Chondrocyte (in vitro differentiated cells): ENCODE results near the gene ITIH6. TPM values are rescaled to one million over a fixed set of nuclear protein-coding genes. Genes with fewer than 3 reads are reported as not detected.
"Not testable (repeated sequence)": the region's sequence is repeated elsewhere in the genome, so short reads cannot be mapped to it uniquely, and the experiment has no call there.

Experiments
- DNase-seq: peaks from one replicate; pipeline ENCODE4 v3.0.0; 2021; ENCODE audit warnings: mixed read lengths, low spot score
- H3K27ac Mint-ChIP-seq: one replicate; pipeline ENCODE4 v1.8.0; 2021; ENCODE audit warnings: mild to moderate bottlenecking, moderate library complexity, mixed read lengths; ENCODE audit not compliant: unreplicated experiment
- H3K27me3 Mint-ChIP-seq: 2 replicates; pipeline ENCODE4 v1.8.0; 2021; ENCODE audit warnings: low read depth, mixed read lengths
- H3K36me3 Mint-ChIP-seq: 2 replicates; pipeline ENCODE4 v1.8.0; 2021; ENCODE audit warnings: low read depth, mixed read lengths
- H3K4me1 Mint-ChIP-seq: 2 replicates; pipeline ENCODE4 v1.8.0; 2021; ENCODE audit warnings: low read depth, mild to moderate bottlenecking, mixed read lengths
- H3K4me3 Mint-ChIP-seq: one replicate; pipeline ENCODE4 v1.8.0; 2021; ENCODE audit warnings: mild to moderate bottlenecking, moderate library complexity, mixed read lengths; ENCODE audit not compliant: unreplicated experiment
- H3K9me3 Mint-ChIP-seq: 2 replicates; pipeline ENCODE4 v1.8.0; 2021; ENCODE audit warnings: low read depth, mixed read lengths
- CTCF ChIP-seq: fragments of 200-600 bp; sonication (generic); IDR thresholded peaks from 2 replicates; pipeline ENCODE4 v1.5.0; 2021; ENCODE audit warnings: antibody characterized with exemption, mild to moderate bottlenecking, moderate library complexity
- long read RNA-seq: library from polyadenylated mRNA; stranded (forward); transcript quantifications from one replicate; pipeline ENCODE4 v2.0.0, GENCODE V29; 2021
- total RNA-seq: library from RNA; stranded (reverse); gene quantifications from 3 replicates; pipeline ENCODE4 v1.2.1, GENCODE V29; 2021

Gene ITIH6
- 0.08 to 0.15 TPM in 2 of 3 replicates, not detected in the other for total RNA-seq
- long read RNA-seq, full-length matches to known transcripts = 1 of 1 reads
- long read RNA-seq, partial matches to known transcripts = 0 of 1 reads
- long read RNA-seq, other reads (novel, unspliced or antisense) = 0 of 1 reads

GRCh38 chrX:54798137-54798536 lies at the start of gene ITIH6:
TSS of gene ITIH6 (minus strand) at chrX:54798255. CDS start at chrX:54798210, 45 bp downstream.
- DNase-seq = no peak
- Mint-ChIP-seq H3K4me3 (no peak within 1 kb of the TSS), H3K27ac (no peak within 1 kb of the TSS), H3K9me3 (peaks cover 18% of the 10 kb centered on the region), H3K4me1 (peaks cover 18% of the 10 kb centered on the region), H3K27me3 (no peaks in the 10 kb centered on the region), H3K36me3 (no peaks in the 10 kb centered on the region)
- no peak for TF ChIP-seq CTCF

DNA sequence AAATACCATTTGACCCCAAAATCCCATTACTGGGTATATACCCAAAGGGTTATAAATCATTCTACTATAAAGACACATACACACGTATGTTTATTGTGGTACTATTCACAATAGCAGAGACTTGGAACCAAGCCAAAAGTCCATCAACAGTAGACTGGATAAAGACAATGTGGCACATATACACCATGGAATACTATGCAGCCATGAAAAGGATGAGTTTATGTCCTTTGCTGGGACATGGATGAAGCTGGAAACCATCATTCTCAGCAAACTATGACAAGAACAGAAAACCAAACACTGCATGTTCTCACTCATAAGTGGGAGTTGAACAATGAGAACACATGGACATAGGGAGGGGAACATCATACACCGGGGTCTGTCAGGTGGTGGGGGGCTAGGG lies 49.6 kb upstream of the ITIH6 start:
- peaks cover 18% of the 10 kb centered on the region for H3K9me3 Mint-ChIP-seq
- H3K27me3 Mint-ChIP-seq, H3K27ac Mint-ChIP-seq, H3K36me3 Mint-ChIP-seq, H3K4me3 Mint-ChIP-seq, H3K4me1 Mint-ChIP-seq, DNase-seq: not testable (repeated sequence)

GRCh38 chrX:54843050-54843449 lies 45.0 kb upstream of the ITIH6 start:
- Mint-ChIP-seq H3K4me3 (no peak overlapping the region), H3K27ac (no peak overlapping the region), H3K36me3 (no peaks in the 10 kb centered on the region), H3K27me3 (no peaks in the 10 kb centered on the region), H3K4me1 (peaks cover 19% of the 10 kb centered on the region), H3K9me3 (peaks cover 19% of the 10 kb centered on the region)
- DNase-seq = no peak
- TF ChIP-seq CTCF = no peak

DNA sequence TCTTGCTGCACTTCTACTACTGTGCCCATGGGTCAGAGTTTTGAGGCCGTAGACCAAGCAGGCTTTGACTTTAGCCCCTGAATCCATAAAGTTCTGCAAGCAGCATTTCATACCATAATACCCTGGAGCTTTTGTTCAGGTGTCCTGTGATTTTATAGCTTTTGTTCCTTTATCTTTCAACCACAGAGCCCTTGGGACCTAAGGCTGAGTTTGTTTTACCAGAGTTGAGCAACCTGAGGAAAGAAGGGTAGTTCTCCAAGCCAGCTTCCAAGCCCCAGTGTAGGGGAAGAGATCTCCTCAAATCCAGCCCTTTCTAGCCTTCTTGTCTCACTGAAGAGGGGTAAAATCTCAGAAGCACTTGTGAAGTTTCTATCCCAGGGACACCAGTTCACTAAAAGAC lies 44.6 kb upstream of the ITIH6 start:
- Mint-ChIP-seq H3K27ac (no peak overlapping the region), H3K9me3 (peaks cover 23% of the 10 kb centered on the region), H3K4me1 (peaks cover 23% of the 10 kb centered on the region), H3K36me3 (no peaks in the 10 kb centered on the region), H3K27me3 (no peaks in the 10 kb centered on the region), H3K4me3 (no peak overlapping the region)
- no peak for DNase-seq
- no peak for TF ChIP-seq CTCF

DNA sequence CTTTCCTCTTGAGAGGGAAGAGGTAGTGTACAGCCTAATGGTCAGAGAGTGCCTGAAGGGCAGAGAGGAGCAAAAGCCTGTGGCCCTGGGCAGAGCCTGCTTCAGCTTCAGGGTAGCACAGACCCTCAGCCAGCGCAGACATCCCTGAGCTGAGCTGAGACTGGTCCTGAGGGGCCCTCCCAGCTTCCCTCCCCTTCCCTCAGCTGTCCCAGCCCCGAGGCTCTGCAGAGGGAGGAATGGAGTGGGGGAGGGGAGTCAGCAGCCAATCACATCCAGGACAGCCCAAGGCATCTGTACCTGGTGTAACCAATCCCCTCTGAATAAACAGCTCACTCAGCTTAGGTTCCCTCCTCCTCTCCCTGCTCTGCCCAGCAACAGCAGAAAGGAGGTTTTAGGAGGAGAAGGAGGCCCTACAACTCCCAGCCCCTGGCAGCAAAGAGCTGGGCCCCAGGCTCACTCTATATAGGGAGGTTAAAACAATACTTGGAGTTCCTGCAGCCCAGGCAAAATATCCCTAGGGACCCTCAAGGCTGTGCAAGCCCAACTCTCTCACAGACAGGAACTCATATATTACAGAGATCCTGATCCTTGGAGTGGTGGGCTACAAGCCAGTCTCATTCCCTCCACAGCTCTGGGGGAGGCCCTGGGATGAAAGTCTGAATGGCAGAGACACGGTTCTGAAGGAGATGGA lies 43.3 kb upstream of the ITIH6 start:
- peaks cover 25% of the 10 kb centered on the region for H3K9me3 Mint-ChIP-seq
- H3K36me3 Mint-ChIP-seq, H3K4me3 Mint-ChIP-seq, DNase-seq, H3K27me3 Mint-ChIP-seq: not testable (repeated sequence)
- peaks cover 27% of the 10 kb centered on the region for H3K4me1 Mint-ChIP-seq
- peak overlapping the region; percentile 77 for H3K27ac Mint-ChIP-seq

DNA sequence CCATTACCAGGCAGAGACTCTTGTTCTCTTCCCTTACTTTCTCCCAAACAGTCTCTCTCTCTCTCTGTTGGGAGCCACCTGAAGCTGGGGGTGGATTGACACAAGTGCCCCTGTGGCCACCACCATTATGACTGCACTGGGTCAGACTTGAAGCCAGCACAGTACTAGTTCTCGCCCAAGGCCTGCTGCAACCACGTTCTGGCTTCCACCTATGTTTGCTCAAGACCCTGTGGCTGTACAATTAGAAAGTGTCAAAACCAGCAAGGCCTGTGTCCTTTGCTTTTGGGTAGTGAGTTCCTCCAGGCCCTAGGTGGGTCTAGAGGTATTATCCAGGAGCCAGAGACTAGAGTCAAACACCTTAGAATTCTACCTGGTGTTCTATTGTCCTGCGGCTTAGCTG lies 40.5 kb upstream of the ITIH6 start:
- no peak for DNase-seq
- Mint-ChIP-seq H3K4me3 (no peak overlapping the region), H3K4me1 (peaks cover 27% of the 10 kb centered on the region), H3K9me3 (peaks cover 29% of the 10 kb centered on the region), H3K27me3 (no peaks in the 10 kb centered on the region), H3K36me3 (no peaks in the 10 kb centered on the region), H3K27ac (no peak overlapping the region)
- no peak for TF ChIP-seq CTCF
